Karpas-422 (cell line): ENCODE measurements around the gene SYNPR. TPM values are rescaled to one million over a fixed set of nuclear protein-coding genes. Genes with fewer than 3 reads are reported as not detected.
A peak's percentile ranks its signal among the peaks of the same experiment; 100 is the strongest.

Source experiments
- DNase-seq: peaks from one replicate; pipeline ENCODE4 v3.0.0-alpha.2; 2015
- H2AFZ ChIP-seq: fragments of 200-600 bp; sonication (generic); 2 replicates; pipeline ENCODE4 v1.6.1; 2014; ENCODE audit warnings: antibody characterized with exemption, low read length, mixed read lengths
- H3K27ac ChIP-seq: fragments of 200-600 bp; sonication (generic); 2 replicates; pipeline ENCODE4 v1.5.1; 2014; ENCODE audit warnings: mild to moderate bottlenecking, low read length, moderate library complexity
- H3K27me3 ChIP-seq: fragments of 200-600 bp; sonication (generic); 2 replicates; pipeline ENCODE4 v1.6.1; 2014; ENCODE audit warnings: low read length, mixed read lengths
- H3K36me3 ChIP-seq: fragments of 200-600 bp; sonication (generic); 2 replicates; pipeline ENCODE4 v1.6.1; 2014; ENCODE audit warnings: low read length, mixed read lengths; ENCODE audit not compliant: insufficient read depth
- H3K4me1 ChIP-seq: fragments of 200-600 bp; sonication (generic); 2 replicates; pipeline ENCODE4 v1.6.1; 2014; ENCODE audit warnings: mild to moderate bottlenecking, low read length, mixed read lengths
- H3K4me2 ChIP-seq: fragments of 200-600 bp; sonication (generic); 2 replicates; pipeline ENCODE4 v1.6.1; 2014; ENCODE audit warnings: low read length, low read depth, mild to moderate bottlenecking; ENCODE audit not compliant: poor library complexity, severe bottlenecking
- H3K4me3 ChIP-seq: fragments of 200-600 bp; sonication (generic); 2 replicates; pipeline ENCODE4 v1.5.1; 2014; ENCODE audit warnings: mild to moderate bottlenecking, antibody characterized with exemption, low read length, mixed read lengths
- H3K79me2 ChIP-seq: fragments of 200-600 bp; sonication (generic); 2 replicates; pipeline ENCODE4 v1.6.1; 2014; ENCODE audit warnings: mild to moderate bottlenecking, low read length, mixed read lengths
- H3K9ac ChIP-seq: fragments of 200-600 bp; sonication (generic); 2 replicates; pipeline ENCODE4 v1.6.0; 2014; ENCODE audit warnings: low read length
- H3K9me2 ChIP-seq: fragments of 200-600 bp; sonication (generic), shearing (Covaris generic); replicated peaks from 2 replicates; pipeline ENCODE4 v1.6.0; 2014; ENCODE audit warnings: mild to moderate bottlenecking, low read length, moderate library complexity; ENCODE audit not compliant: insufficient read depth
- H3K9me3 ChIP-seq: fragments of 300-700, 200-600 bp; sonication (generic); 2 replicates; pipeline ENCODE4 v1.6.1; 2014; ENCODE audit warnings: low read length, mixed read lengths
- H4K20me1 ChIP-seq: fragments of 200-600 bp; sonication (generic); 2 replicates; pipeline ENCODE4 v1.6.1; 2014; ENCODE audit warnings: mild to moderate bottlenecking, antibody characterized with exemption, low read length, low read depth; ENCODE audit not compliant: insufficient read depth
- small RNA-seq: library from RNA; depleted of rRNA; stranded (forward); fragments of <200 nt; gene quantifications from one replicate; pipeline ENCODE3, GENCODE V24; 2014
- total RNA-seq: library from RNA; depleted of rRNA; stranded (reverse); fragments of >200 nt; shearing (Covaris generic); gene quantifications from 2 replicates; pipeline ENCODE4 v1.2.3, GENCODE V29; 2014; ENCODE audit warnings: low replicate concordance

SYNPR gene
- total RNA-seq, 1 experiment from 2014 or later = not detected

DNA sequence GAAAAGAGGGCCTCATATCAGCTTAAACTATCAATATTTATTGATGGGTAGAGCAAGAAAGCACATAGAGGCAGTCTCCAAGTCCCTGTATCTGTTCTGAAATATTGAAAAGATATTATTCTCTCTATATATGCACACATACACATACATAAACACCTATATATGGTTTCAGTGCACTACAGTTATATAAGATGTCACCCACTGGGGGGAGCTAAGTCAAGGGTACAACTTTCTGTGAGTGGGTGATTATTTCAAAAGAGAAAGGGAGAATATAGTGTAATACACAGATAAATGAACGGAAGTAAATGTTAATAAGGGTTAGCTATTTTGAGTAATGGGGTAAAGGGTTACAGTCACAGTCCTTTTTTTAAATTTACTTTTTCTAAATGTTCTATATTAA is 383.1 kb downstream of the SYNPR start:
- Histone ChIP-seq H3K79me2 (no peaks in the 10 kb centered on the region), H3K27ac (no peak overlapping the region), H2AFZ (no peak overlapping the region), H3K27me3 (no peaks in the 10 kb centered on the region), H3K9me3 (no peaks in the 10 kb centered on the region), H3K4me1 (no peaks in the 10 kb centered on the region), H3K4me2 (no peak overlapping the region), H4K20me1 (no peaks in the 10 kb centered on the region), H3K36me3 (no peaks in the 10 kb centered on the region), H3K9ac (no peak overlapping the region), H3K4me3 (no peak overlapping the region), H3K9me2 (no peaks in the 10 kb centered on the region)
- DNase-seq = peak; percentile 51

DNA sequence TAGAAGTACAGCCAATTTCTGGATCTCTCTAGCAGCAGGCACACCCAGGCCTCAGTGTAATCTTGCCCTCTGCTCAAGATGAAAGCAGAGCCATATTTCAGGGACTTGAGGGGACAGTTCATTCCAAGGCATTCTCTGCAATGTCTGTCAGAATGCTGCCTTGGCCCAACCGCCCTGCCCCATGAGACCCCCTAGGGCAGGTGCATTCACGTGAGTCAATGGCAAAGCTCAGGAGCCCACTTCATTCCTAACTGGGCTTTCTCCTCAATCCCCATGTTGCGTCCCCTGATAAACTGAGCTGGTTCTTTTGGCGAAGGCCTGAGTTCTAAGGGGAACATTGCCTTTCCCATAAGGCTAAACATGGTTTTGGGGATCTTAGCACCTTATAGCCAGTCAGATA is 383.9 kb downstream of the SYNPR start:
- Histone ChIP-seq H3K4me1 (no peaks in the 10 kb centered on the region), H3K9me3 (no peaks in the 10 kb centered on the region), H3K27ac (no peak overlapping the region), H3K79me2 (no peaks in the 10 kb centered on the region), H3K4me3 (no peak overlapping the region), H3K36me3 (no peaks in the 10 kb centered on the region), H3K9ac (no peak overlapping the region), H3K4me2 (no peak overlapping the region), H3K27me3 (no peaks in the 10 kb centered on the region), H4K20me1 (no peaks in the 10 kb centered on the region), H3K9me2 (no peaks in the 10 kb centered on the region), H2AFZ (no peak overlapping the region)
- no peak for DNase-seq

DNA sequence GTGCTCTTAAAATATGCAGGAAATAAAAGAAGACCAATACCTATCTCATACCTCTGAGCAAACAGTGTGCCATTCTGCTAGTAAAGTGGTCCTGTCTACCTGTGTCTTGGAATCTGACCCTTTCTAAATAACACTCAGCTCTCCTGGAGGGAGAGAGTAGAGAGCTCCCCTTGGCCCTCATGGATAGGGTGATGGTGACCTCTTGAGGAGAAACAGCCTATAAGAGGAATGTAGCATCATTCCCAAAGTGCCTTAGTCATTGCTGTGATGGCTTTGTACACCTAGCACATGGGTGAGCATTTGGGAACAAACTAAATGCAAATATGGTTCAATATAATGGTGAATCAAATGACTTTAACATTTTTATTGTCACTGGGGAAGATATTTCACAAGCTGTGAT is 384.4 kb downstream of the SYNPR start:
- Histone ChIP-seq H2AFZ (no peak overlapping the region), H3K27ac (no peak overlapping the region), H4K20me1 (no peaks in the 10 kb centered on the region), H3K9me3 (no peaks in the 10 kb centered on the region), H3K4me2 (no peak overlapping the region), H3K79me2 (no peaks in the 10 kb centered on the region), H3K4me1 (no peaks in the 10 kb centered on the region), H3K9me2 (no peaks in the 10 kb centered on the region), H3K9ac (no peak overlapping the region), H3K36me3 (no peaks in the 10 kb centered on the region), H3K4me3 (no peak overlapping the region), H3K27me3 (no peaks in the 10 kb centered on the region)
- DNase-seq = no peak

Small RNA genes within 50 kb of the gene (small RNA-seq; reads per million reads assigned to genes)
- 1.7 reads per million, percentile 48 among the genes with 10 or more reads in this experiment for gene RNA5SP134
